CD4-positive, alpha-beta T cell treated with Interferon gamma for 1 hour (primary cell): ENCODE measurements around the gene ANKRD36C.
"Not testable (repeated sequence)": the region's sequence is repeated elsewhere in the genome, so short reads cannot be mapped to it uniquely, and the experiment has no call there.

Experiments used
- DNase-seq: peaks from one replicate; pipeline ENCODE4 v3.0.0-alpha.2; 2020

Gene ANKRD36C

DNA sequence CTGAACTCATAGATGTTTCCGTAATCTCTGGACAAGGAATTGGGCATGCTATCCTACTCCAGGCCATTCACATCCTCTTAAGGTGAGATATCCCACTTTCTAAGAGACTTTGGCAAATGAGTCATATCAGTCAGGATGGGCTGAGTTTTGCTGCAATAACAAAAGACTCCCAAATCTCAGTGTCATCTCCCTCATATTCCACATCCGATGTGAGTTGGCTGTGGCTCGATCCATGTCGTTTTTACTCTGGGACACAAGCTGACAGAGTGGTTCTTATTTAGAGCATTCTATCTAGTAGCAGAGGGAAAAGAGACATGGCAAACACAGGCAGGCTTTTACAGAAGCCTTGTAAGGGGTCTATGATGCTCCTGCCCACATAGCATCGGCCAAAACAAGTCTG is 14.6 kb upstream of the ANKRD36C start:
- not testable (repeated sequence) for DNase-seq

GRCh38 chr2:95992520-95993272 is 1.1 kb upstream of the ANKRD36C start:
- DNase-seq = peak; percentile 36

DNA sequence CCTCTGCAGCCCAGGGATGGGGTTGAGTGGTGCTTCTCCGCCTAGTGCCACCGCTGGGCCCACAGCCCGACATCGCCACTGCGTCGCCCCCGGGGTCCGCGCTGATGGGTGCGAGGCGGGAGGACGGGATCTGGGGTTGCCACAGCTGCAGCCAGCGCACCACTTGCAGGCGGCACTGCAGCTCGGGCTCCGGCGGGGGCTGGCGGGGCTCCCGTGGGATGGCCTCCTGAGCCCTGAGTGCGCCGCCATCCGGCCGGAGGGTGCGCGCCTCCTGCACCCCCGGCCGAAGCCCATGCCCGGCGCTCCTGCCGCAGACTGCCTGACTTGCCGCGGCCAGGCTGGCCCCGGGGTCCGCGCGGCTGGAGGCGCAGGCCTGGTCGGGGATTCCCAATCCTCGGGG is 478 bp upstream of the ANKRD36C start:
- DNase-seq = peak; percentile 10

DNA sequence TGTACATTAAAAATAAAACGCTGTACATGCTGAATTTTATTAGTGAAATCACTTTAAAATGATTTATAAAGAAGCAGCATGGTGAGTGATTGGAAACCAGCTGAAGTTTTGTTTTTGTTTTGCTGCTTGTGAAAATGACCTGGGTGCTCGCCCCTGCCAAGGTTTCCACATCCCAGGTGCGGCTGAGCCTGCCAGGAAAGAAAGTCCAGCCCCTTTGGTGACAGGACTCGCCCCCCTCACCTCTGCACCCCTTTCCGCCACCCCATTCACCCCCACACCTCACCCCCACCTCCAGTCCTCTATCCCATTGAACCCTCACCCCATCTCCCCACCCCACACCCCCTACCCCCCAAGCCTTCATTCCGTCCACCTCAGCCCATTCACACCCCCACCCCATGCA is 740 bp downstream of the ANKRD36C start:
- DNase-seq = peak; percentile 1

DNA sequence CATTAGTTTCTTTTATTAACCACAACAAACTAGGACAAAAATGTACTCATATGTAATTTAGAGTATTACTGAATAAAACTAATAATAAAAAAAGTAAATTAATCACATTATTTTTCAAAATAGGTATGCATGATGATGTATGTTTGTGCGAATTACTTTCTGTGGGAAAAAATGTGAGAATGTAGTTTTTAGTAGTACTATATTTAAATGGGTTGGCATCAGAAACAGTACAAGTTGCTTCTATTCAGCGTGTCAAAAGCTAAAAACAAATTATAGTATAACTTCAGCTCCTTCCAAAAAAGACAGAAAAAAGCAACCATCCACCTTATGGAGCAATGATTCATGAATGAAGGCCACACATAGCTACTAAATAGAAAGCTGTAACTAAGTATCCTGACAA is 40.0 kb downstream of the ANKRD36C start:
- DNase-seq = not testable (repeated sequence)

- not testable (repeated sequence) for DNase-seq
These were observed 43.6 kb downstream of the ANKRD36C start for GRCh38 chr2:95948039-95948438.

DNA sequence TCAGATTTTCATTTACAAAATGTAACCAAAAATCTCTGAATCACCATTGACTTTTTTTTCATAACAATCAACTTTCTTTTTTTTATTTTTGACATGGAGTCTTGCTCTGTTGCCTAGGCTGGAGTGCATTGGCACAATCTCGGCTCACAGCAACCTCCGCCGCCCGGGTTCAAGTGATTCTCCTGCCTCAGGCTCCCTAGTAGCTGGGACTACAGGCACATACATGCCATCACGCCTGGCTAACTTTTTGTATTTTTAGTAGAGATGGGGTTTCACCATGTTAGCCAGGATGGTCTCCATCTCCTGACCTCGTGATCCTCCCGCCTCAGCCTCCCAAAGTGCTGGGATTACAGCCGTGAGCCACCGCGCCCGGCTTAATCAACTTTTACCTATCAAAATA is 51.7 kb downstream of the ANKRD36C start:
- not testable (repeated sequence) for DNase-seq

DNA sequence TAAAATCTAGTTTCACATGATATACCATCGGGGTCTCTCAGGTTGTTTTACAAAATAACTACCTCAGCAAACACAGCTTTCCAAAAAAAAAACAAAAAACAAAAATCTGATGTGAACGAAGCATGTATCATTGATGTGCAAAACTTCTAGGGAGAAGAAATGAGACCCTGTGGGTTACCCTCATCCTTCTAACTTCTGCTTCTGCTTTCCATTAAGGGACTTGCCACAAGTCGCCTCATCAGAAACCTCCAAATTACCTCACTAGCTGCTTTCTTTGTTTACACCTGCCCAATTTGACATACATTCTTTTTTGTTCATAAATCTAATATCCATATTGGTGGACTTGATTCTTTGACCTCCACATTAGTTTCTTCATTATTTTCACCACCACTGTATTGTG is 60.9 kb downstream of the ANKRD36C start:
- DNase-seq = not testable (repeated sequence)

DNA sequence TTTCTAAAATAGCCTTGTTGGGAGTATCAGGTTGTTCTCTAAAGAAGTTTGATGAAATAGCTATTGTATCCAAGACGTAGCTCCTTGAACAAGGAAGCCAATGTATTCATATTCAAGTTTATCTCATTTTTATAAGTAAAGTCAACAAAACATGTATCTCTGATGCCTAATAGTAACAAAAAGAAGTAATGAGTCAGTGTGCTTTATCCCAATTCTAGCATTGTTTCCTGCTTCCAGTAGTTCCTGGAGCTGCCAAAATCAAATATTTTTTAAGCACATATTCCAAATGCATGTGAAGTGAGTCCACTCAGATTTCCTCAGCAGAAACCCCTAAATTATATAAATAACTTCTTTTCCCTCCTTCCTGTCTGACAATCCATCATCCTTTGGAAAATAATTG is 74.6 kb downstream of the ANKRD36C start:
- not testable (repeated sequence) for DNase-seq

DNA sequence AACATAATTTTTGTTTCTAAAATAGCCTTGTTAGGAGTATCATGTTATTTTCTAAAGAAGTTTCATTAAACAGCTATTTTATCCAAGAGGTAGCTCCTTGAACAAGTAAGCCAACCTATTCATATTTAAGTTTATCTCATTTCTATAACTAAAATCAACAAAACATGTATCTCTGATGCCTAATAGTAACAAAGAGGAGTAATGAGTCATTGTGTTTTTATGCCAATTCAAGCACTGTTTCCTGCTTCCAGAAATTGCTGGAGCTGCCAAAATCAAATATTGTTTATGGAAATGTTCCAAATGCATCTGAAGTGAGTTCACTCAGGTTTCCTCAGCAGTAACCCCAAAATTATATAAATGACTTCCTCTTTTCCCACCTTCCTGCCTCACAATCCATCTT is 76.5 kb downstream of the ANKRD36C start:
- DNase-seq = not testable (repeated sequence)

DNA sequence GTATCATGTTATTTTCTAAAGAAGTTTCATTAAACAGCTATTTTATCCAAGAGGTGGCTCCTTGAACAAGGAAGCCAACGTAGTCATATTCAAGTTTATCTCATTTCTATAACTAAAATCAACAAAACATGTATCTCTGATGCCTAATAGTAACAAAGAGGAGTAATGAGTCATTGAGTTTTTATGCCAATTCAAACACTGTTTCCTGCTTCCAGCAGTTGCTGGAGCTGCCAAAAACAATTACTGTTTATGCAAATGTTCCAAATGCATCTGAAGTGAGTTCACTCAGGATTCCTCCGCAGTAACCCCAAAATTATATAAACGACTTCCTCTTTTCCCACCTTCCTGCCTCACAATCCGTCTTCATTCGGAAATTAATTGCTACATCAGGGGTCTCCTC is 80.2 kb downstream of the ANKRD36C start:
- not testable (repeated sequence) for DNase-seq

- not testable (repeated sequence) for DNase-seq
These were observed 97.2 kb downstream of the ANKRD36C start for GRCh38 chr2:95894443-95894842.

- DNase-seq = not testable (repeated sequence)
These were observed 123.7 kb downstream of the ANKRD36C start for GRCh38 chr2:95867929-95868328.

DNA sequence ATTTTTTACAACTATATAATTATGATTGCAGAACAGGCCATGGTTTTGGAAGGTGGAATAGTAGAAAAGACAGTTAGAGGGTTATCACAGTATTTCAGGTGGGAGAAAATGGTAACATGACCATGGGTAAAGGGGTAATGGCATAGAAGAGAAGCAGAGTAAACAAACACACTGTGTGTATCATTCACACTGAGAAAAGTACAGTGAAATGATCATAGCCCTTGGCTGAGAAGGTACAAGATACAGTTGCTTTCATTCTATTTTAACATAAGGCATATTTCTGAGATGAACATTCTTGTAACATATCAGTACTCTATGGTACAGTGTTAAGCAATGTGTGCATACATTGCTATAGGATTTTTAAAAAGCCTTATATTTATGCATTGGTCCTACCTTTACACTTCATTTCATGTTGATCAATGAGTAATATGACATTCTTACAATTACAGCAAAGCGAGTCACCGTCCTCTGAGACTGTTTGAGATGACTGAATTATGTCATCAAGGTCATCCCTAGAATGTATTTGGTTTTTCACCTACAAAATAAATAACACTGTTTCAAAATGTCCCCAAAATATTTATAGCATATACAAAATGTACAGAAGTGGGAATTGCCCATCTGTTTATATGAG is 124.5 kb downstream of the ANKRD36C start:
- DNase-seq = not testable (repeated sequence)

- DNase-seq = not testable (repeated sequence)
These were observed 129.5 kb downstream of the ANKRD36C start for GRCh38 chr2:95862121-95862520.

GRCh38 chr2:95836151-95836550 is 155.5 kb downstream of the ANKRD36C start:
- DNase-seq = no peak

DNA sequence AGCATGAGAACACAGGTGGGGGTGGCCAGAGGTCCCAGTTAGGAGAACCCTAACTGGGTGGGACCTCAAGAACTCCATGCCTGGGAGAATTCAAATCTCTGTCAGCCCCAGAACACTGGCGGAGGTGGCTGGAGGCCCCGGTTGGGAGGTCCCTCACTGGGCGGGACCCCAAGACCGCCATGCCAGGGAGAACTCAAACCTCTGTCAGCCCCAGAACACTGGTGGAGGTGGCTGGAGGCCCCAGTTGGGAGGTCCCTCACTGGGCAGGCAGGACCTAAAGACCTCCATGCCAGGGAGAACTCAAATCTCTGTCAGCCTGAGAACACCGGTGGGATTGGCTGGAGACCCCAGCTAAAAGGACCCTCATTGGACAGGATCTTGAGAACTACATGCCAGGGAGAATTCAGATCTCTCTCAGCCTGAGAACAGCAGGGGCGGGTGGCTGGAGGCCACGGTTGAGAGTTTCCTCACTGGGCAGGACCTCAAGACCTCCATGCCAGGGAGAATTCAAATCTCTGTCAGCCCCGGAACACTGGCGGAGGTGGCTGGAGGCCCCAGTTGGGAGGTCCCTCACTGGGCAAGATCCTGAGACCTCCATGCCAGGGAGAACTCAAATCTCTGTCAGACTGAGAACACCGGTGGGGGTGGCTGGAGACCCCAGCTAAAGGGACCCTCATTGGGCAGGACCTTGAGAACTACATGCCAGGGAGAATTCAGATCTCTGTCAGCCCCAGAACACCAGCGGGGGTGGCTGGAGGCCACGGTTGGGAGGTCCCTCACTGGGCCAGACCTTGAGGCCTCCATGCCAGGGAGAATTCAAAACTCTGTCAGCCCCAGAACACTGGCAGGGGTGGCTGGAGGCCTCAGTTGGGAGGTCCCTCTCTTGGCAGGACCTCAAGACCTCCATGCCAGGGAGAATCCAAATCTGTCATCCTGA is 157.3 kb downstream of the ANKRD36C start:
- not testable (repeated sequence) for DNase-seq

DNA sequence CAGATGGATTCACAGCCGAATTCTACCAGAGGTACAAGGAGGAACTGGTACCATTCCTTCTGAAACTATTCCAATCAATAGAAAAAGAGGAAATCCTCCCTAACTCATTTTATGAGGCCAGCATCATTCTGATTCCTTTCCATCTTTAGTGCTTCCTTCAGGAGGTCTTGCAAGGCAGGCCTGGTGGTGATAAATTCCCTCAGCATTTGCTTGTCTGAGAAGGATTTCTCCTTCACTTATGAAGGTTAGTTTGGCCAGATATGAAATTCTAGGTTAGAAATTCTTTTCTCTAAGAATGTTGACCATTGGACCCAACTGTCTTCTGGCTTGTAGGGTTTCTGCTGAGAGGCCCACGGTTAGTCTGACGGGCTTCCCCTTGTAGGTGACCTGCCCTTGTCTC is 167.4 kb downstream of the ANKRD36C start:
- DNase-seq = not testable (repeated sequence)

DNA sequence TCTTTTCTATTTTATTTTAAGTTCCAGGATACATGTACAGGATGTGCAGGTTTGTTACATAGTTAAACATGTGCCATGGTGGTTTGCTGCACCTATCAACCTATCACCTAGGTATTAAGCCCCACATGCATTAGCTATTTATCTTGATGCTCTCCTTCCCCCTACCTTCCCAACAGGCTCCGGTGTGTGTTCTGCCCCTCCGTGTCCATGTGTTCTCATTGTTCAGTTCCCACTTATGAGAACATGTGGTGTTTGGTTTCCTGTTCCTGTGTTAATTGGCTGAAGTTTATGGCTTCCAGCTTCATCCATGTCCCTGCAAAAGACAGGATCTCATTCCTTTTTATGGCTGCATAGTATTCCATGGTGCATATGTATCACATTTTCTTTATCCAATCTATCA is 174.1 kb downstream of the ANKRD36C start:
- not testable (repeated sequence) for DNase-seq

DNA sequence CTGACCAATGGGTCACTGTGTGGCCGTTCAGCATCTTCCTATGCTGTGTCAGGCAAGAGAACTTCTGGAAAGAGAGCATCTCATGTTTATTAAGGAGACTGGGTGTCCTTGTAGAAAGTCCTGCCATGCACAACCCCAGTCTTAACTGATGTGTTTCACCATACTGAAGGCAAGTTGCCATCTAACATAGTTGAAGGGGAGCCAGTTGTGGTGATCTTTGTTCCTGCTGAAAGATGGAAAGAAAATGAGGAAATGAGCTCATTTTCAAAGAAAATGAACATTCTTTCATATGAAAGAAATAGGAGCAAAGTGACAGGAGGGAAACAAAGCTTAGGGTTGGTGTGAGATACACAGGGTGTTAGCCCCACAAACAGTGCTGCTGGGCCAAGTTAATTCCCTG is 178.3 kb downstream of the ANKRD36C start:
- DNase-seq = not testable (repeated sequence)

DNA sequence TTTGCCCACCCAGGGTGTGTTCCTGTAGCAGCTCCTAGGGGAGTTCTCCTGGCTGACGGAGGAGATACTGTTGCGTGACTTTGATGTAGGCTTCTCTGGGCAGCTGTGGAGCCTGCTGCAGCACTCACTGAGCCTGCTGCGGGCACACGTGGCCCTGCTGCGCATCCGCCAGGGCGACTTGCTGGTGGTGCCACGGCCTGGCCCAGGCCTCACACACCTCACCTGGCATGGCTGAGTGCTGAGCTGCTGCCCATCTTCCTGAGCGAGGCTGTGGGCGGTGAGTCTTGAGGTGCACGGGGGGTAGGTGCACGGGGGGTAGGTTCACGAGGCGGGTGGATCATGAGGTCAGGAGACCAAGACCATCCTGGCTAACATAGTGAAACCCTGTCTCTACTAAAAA is 191.7 kb downstream of the ANKRD36C start:
- no peak for DNase-seq

DNA sequence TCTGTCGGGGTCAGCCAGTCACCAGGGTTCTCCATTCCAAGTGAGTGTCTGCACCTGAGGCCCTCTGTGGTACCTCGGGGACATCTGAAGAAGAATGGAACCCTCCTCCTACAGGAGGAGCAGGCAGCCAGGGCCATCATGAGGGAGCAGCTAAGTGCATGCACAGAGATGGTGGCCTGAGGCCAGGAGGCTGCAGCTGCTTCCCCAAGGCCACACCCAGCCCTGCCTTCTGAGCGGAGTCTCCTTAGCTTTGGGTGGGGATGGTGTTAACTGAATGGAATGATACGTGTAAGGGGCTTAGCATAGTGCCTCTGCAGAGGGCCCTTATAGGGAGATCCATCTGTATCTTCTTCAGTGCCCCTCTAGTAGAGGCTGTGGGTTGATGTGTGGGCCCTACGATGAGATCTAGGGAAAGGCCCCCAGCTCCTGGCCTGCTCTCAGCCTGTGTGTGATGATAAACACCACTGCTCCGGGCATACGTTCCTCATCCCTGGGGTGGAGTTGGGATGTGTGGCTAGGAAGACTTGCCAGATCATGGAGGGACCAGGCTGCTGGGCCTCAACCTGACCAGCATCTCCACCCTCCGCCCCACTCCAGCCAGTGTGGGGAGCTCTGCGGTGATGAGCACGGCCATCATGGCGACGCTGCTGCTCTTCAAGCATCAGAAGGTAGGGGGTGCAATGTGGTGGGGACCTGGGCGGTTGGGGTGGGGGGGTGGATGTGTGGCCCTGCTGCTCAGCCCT is 192.3 kb downstream of the ANKRD36C start:
- not testable (repeated sequence) for DNase-seq
